Omental fat pad (tissue), 4 donors: ENCODE measurements around the gene BTN2A1. TPM values are rescaled to one million over a fixed set of nuclear protein-coding genes. Genes with fewer than 3 reads are reported as not detected.
"Not testable (repeated sequence)": the region's sequence is repeated elsewhere in the genome, so short reads cannot be mapped to it uniquely, and the experiment has no call there.

Experiments
- ATAC-seq: fragments of 150-250 bp; one replicate; pipeline ENCODE4 v1.9.1; 2016; ENCODE audit warnings: mild to moderate bottlenecking, moderate library complexity; ENCODE audit not compliant: low FRiP score
- DNase-seq: peaks from one replicate; pipeline ENCODE4 v3.0.0-alpha.2; 2019; ENCODE audit warnings: low spot score
- total RNA-seq, 4 donors: library from RNA; depleted of rRNA; stranded (reverse); fragments of >200 nt; gene quantifications; one replicate each; pipeline ENCODE4 v1.1.0, GENCODE V29; 2016
- TF ChIP-seq, protein P1 (sequence below), 3 donors: fragments of 450-650 bp; IDR thresholded peaks; one replicate each; pipeline ENCODE4 v1.5.1; 2016 to 2017; ENCODE audit warnings: antibody characterized with exemption in 3 of 3, mild to moderate bottlenecking in 3 of 3, moderate library complexity in 2 of 3

The BTN2A1 gene
- total RNA-seq, 4 donors from 2014 or later, result 10.2 to 29.2 (median 15.2) TPM

DNA sequence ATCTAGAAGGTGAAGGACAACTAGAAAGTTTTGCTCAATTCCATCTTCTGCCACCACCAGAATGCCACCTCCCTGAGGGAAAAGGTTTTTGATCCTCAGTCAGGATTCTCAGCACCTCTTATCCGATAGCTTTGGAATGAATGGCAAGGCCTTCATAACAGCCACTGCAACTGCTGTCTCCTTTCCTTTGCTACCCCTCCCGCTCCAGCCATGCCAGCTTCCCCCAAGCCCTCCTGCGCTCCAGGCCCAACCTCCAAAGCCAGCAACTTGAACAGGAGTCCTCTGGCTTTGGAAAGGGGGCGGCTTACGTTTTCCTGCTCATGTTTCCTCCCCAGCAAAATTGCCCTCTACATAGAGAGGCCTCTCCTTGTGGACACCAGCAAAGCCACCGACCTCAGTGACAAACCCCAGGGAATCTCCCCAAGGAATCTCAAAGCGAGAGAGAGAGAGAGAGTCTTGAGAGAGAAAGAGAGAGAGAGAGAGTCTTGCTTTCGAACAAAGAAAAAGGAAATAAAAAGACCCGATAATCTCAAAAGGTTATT is 420 bp upstream of the BTN2A1 start:
- ATAC-seq (peak; percentile 79), DNase-seq (no peak)
- TF ChIP-seq, protein P1, sequence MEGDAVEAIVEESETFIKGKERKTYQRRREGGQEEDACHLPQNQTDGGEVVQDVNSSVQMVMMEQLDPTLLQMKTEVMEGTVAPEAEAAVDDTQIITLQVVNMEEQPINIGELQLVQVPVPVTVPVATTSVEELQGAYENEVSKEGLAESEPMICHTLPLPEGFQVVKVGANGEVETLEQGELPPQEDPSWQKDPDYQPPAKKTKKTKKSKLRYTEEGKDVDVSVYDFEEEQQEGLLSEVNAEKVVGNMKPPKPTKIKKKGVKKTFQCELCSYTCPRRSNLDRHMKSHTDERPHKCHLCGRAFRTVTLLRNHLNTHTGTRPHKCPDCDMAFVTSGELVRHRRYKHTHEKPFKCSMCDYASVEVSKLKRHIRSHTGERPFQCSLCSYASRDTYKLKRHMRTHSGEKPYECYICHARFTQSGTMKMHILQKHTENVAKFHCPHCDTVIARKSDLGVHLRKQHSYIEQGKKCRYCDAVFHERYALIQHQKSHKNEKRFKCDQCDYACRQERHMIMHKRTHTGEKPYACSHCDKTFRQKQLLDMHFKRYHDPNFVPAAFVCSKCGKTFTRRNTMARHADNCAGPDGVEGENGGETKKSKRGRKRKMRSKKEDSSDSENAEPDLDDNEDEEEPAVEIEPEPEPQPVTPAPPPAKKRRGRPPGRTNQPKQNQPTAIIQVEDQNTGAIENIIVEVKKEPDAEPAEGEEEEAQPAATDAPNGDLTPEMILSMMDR (IDR thresholded peaks at IDR 0.05), result no peak

DNA sequence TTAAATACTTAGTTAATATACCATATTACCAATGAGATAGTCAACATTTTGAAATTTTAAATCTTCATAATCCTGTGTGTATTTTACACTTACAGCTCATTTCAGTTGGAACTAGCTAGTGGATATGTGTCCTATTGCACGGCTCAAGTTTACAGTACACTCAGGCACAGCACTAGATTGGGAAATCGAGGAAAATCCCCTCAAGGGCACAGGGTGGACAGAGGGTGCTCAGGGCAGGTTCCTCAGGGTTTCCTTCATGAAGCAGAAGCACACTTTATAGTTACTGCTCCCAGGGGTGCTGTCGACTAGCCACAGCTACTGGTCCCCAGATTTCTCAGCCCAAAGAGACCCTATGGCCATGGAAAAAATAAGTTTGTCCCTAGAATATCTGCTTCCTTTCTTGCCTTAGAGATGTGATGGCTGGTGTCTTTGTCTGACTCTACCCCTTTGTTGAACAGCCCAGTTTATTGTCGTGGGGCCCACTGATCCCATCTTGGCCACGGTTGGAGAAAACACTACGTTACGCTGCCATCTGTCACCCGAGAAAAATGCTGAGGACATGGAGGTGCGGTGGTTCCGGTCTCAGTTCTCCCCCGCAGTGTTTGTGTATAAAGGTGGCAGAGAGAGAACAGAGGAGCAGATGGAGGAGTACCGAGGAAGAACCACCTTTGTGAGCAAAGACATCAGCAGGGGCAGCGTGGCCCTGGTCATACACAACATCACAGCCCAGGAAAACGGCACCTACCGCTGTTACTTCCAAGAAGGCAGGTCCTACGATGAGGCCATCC is 1.5 kb downstream of the BTN2A1 start:
- TF ChIP-seq, protein P1 (IDR thresholded peaks at IDR 0.05), result no peak
- no peak for DNase-seq
- no peak for ATAC-seq

DNA sequence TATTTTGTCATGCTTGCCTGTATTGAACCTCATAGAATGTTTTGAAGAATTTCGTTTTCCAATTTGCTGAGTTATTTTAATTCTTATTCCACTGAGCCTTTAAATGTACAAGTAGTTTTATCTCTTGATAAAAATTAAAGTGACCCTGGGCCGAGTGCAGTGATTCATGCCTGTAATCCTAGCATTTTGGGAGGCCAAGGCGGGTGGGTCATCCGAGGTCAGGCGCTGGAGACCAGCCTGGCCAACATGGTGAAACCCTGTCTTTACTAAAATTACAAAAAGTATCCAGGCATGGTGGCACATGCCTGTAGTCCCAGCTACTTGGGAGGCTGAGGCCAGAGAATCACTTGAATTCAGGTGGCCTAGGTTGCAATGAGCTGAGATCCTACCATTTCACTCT is 3.6 kb downstream of the BTN2A1 start:
- DNase-seq, ATAC-seq: not testable (repeated sequence)

DNA sequence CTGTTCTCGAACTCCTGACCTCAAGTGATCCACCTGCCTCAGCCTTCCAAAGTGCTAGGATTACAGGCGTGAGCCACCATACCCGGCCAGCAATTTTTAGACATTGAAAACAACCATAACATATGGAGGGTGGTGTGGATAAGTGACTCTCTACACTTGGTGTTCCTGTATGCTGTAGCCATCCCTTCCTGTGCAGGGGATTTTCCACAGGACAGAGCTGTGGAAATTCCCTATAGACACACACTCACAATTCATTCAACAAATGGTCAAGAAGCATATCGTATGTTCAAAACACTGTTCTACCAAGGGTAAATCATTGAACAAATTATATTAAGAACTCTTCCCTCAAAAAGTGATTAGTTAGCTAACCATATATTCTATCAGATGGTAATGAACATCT is 6.3 kb downstream of the BTN2A1 start:
- no peak for DNase-seq
- TF ChIP-seq, protein P1 (IDR thresholded peaks at IDR 0.05), result no peak
- no peak for ATAC-seq

DNA sequence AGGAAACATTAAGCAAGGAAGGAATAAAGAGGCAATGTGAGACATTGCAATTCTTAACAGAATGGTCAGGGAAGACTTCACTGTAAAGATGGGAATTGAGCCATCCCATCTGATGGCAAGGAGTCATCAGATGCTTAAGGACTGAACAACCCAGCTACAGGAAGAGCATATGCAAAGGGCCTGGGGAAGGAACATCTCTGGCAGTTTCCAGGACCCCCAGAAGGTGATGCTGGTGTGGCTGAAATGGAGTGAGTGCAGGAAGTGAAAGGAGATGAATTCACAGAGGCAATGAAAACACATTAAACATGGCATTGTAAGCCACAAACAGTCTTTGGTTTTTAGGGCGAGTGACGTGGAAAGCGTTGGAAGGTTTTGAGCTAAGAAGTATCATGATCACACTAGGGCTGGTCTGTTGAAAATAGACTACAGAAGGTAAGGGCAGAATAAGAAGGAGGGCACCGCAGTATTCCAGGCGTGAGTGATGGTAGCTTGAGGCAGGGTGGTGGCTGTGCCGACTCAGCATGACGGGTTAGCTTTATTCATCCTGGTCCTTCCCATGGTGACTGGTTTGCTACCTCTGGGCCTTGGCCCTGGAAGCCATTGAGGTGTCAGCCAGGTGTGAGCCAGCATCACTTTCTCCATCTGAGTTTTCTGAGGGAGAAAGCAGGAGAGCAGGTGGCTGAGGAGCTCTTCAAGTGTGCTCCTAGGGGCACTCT is 6.8 kb downstream of the BTN2A1 start:
- ATAC-seq (no peak), DNase-seq (no peak)
- TF ChIP-seq, protein P1 (IDR thresholded peaks at IDR 0.05), result no peak

DNA sequence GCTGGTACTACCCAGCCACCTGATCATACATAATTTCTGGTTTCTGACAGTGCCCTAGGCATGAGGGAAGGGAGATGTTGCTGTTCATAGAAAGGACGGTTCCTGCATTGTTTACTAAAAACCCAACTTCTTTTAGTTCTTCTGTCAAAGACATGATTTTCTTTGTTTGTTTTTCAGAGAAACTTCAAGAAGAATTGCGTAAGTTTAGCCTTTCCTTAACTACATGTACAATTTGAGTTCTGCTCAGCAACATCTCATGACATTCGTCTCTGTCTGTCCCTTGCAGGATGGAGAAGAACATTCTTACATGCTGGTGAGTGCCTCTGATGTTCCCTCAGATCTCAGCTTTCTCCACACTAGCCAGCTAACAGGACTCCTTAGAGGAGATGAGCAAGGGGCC is 8.0 kb downstream of the BTN2A1 start:
- ATAC-seq, result no peak
- TF ChIP-seq, protein P1 (IDR thresholded peaks at IDR 0.05), result no peak
- DNase-seq, result no peak

DNA sequence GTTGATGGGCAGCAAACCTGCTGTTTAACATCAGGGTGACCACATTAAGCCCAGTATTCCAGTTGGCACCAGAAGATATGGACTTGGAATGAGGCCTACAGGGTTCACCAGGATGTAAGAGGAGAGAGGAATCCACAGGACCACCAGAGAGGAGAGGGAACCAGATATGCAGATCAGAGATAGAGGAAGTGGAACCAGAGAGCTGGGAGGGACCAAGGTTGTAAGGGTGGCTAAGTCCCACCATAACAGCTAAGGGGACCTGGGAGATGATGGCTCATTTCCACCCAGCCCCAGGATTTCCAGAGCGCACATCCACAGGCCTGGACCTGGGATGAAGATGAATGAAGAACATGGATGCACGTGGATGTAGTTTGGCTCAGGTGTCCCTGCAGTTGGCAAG is 11.1 kb downstream of the BTN2A1 start:
- ATAC-seq, result no peak
- DNase-seq, result no peak
- TF ChIP-seq, protein P1 (IDR thresholded peaks at IDR 0.05), result no peak
